ENCODE measurements around the gene EPB41L3. TPM values are rescaled to one million over a fixed set of nuclear protein-coding genes. Genes with fewer than 3 reads are reported as not detected.

Gene EPB41L3
- total and polyA plus RNA-seq, 12 donors, result 36.5 to 236 (median 140) TPM

GRCh38 chr18:5584746-5585417, 41.1 kb upstream of the EPB41L3 start:
- Histone ChIP-seq H3K27me3 (no peaks in the 10 kb centered on the region), H3K4me1 (replicated peaks in 1 of 2) (no peaks in the 10 kb centered on the region), H3K9me3 (replicated peaks in 1 of 3) (no peaks in the 10 kb centered on the region), H3K27ac (no peak overlapping the region), H3K4me3 (no peak overlapping the region), H3K36me3 (replicated peaks in 1 of 2) (no peaks in the 10 kb centered on the region)
- no peak for TF ChIP-seq CTCF (IDR thresholded peaks at IDR 0.05)
- TF ChIP-seq POLR2A (IDR thresholded peaks at IDR 0.05), result no peak
- intact Hi-C loops (cut with DNase I), result no loop called here
- DNase-seq, result no peak
- 77 to 85% (median 81%) methylated on average over 7 of the region's 7 CpGs for WGBS, 4 donors

- WGBS, 4 donors, result 68 to 86% (median 76%) methylated on average over 10 of the region's 10 CpGs
- intact Hi-C loops (cut with DNase I), result no loop called here
- TF ChIP-seq POLR2A (IDR thresholded peaks at IDR 0.05) (no peak), CTCF (IDR thresholded peaks at IDR 0.05) (no peak)
- H3K36me3 ChIP-seq (replicated peaks in 1 of 2), result no peaks in the 10 kb centered on the region
- peak in 2 of 7 donors; percentile 43 to 44 for DNase-seq
- H3K27me3 ChIP-seq, result no peaks in the 10 kb centered on the region
- H3K27ac ChIP-seq, result peak overlapping the region in 2 of 5 donors; percentile 28 to 80
- H3K4me3 ChIP-seq, result no peak overlapping the region
- H3K4me1 ChIP-seq (replicated peaks in 1 of 2), result no peaks in the 10 kb centered on the region
- H3K9me3 ChIP-seq (replicated peaks in 1 of 3), result no peaks in the 10 kb centered on the region
These were observed 39.3 kb upstream of the EPB41L3 start for GRCh38 chr18:5582849-5583681.

GRCh38 chr18:5582076-5582475, 38.3 kb upstream of the EPB41L3 start:
- H3K27me3 ChIP-seq, result no peaks in the 10 kb centered on the region
- no peak for DNase-seq
- 43 to 60% (median 53%) methylated on average over 5 of the region's 5 CpGs for WGBS, 4 donors
- no peaks in the 10 kb centered on the region for H3K9me3 ChIP-seq (replicated peaks in 1 of 3)
- intact Hi-C loops (cut with DNase I), result no loop called here
- H3K4me1 ChIP-seq (replicated peaks in 1 of 2), result no peaks in the 10 kb centered on the region
- TF ChIP-seq CTCF (IDR thresholded peaks at IDR 0.05) (no peak), POLR2A (IDR thresholded peaks at IDR 0.05) (no peak)
- no peaks in the 10 kb centered on the region for H3K36me3 ChIP-seq (replicated peaks in 1 of 2)
- H3K27ac ChIP-seq, result peak overlapping the region in 1 of 5 donors; percentile 80
- no peak overlapping the region for H3K4me3 ChIP-seq

GRCh38 chr18:5574843-5575242, 31.0 kb upstream of the EPB41L3 start:
- 77 to 100% (median 92%) methylated on average over 1 of the region's 1 CpG for WGBS, 4 donors
- Histone ChIP-seq H3K27me3 (no peaks in the 10 kb centered on the region), H3K4me3 (no peak overlapping the region), H3K9me3 (replicated peaks in 1 of 3) (no peaks in the 10 kb centered on the region), H3K36me3 (replicated peaks in 1 of 2) (no peaks in the 10 kb centered on the region), H3K27ac (peak overlapping the region in 1 of 5 donors; percentile 20), H3K4me1 (replicated peaks in 1 of 2) (peaks cover 8 to 16% of the 10 kb centered on the region in 2 donors)
- no peak for DNase-seq
- TF ChIP-seq CTCF (IDR thresholded peaks at IDR 0.05), result no peak
- TF ChIP-seq POLR2A (IDR thresholded peaks at IDR 0.05), result no peak
- intact Hi-C loops (cut with DNase I), result no loop called here
